ENCODE results near the gene PLA2G12A. TPM values are rescaled to one million over a fixed set of nuclear protein-coding genes. Genes with fewer than 3 reads are reported as not detected.

Gene PLA2G12A
- total and polyA plus RNA-seq, 9 of the 15 experiments (the other 6 are each of a cell fraction or from before 2014, with no cell fraction given) = 24.2 to 226 (median 80.5) TPM

GRCh38 chr4:109702950-109703663 lies 26.8 kb downstream of the PLA2G12A start, which contains the start of gene CASP6 (continued):
- TF ChIP-seq ARID2 (IDR thresholded peaks at IDR 0.05) = no peak
- peak; percentile 52 to 53; a peak in 2 of 4 replicates for TF ChIP-seq MLLT1 (IDR thresholded peaks at IDR 0.05)
- no peak for TF ChIP-seq PBX2 (CRISPR knock-in tag; IDR thresholded peaks at IDR 0.05; ENCODE audit: low read depth)
- TF ChIP-seq PBX2 (tag; conservative IDR thresholded peaks at IDR 0.05; ENCODE audit: low read depth) = no peak
- no peak for TF ChIP-seq MCM2 (IDR thresholded peaks at IDR 0.05; ENCODE audit: low read depth)
- TF ChIP-seq TEAD2 (tag; IDR thresholded peaks at IDR 0.05) = no peak
- TF ChIP-seq, protein P1, sequence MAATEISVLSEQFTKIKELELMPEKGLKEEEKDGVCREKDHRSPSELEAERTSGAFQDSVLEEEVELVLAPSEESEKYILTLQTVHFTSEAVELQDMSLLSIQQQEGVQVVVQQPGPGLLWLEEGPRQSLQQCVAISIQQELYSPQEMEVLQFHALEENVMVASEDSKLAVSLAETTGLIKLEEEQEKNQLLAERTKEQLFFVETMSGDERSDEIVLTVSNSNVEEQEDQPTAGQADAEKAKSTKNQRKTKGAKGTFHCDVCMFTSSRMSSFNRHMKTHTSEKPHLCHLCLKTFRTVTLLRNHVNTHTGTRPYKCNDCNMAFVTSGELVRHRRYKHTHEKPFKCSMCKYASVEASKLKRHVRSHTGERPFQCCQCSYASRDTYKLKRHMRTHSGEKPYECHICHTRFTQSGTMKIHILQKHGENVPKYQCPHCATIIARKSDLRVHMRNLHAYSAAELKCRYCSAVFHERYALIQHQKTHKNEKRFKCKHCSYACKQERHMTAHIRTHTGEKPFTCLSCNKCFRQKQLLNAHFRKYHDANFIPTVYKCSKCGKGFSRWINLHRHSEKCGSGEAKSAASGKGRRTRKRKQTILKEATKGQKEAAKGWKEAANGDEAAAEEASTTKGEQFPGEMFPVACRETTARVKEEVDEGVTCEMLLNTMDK (IDR thresholded peaks at IDR 0.05; ENCODE audit: borderline replicate concordance, insufficient read depth, low read depth, low read length, poor library complexity, severe bottlenecking) = peak; percentile 47
- TF ChIP-seq BHLHE40 (IDR thresholded peaks at IDR 0.05; ENCODE audit: low read length) = peak; percentile 26; the same call in 1 of the 2 replicates
- TF ChIP-seq CSDE1 (IDR thresholded peaks at IDR 0.05) = no peak
- TF ChIP-seq, protein P2, sequence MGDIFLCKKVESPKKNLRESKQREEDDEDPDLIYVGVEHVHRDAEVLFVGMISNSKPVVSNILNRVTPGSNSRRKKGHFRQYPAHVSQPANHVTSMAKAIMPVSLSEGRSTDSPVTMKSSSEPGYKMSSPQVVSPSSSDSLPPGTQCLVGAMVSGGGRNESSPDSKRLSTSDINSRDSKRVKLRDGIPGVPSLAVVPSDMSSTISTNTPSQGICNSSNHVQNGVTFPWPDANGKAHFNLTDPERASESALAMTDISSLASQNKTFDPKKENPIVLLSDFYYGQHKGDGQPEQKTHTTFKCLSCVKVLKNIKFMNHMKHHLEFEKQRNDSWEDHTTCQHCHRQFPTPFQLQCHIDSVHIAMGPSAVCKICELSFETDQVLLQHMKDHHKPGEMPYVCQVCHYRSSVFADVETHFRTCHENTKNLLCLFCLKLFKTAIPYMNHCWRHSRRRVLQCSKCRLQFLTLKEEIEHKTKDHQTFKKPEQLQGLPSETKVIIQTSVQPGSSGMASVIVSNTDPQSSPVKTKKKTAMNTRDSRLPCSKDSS (IDR thresholded peaks at IDR 0.05; ENCODE audit: low read depth, partially characterized antibody) = no peak
- TF ChIP-seq ARID3A (IDR thresholded peaks at IDR 0.05; ENCODE audit: borderline replicate concordance, low read depth, low read length) = no peak
- TF ChIP-seq MEF2D (tag; conservative IDR thresholded peaks at IDR 0.05; ENCODE audit: low read depth) = no peak
- no peak for TF ChIP-seq GTF2A2 (tag; IDR thresholded peaks at IDR 0.05)
- no peak for TF ChIP-seq ETS2 (tag; IDR thresholded peaks at IDR 0.05; ENCODE audit: borderline replicate concordance, poor library complexity, severe bottlenecking)
- TF ChIP-seq ZNF583 (CRISPR knock-in tag; IDR thresholded peaks at IDR 0.05) = no peak
- TF ChIP-seq TAL1 (IDR thresholded peaks at IDR 0.05) = no peak
- TF ChIP-seq ZNF146 (CRISPR knock-in tag; IDR thresholded peaks at IDR 0.05; ENCODE audit: unreplicated experiment) = no peak
- TF ChIP-seq ZNF184 (CRISPR knock-in tag; IDR thresholded peaks at IDR 0.05) = no peak

Data from K562 (cell line).